Measurements from ENCODE around the gene CLASRP. TPM values are rescaled to one million over a fixed set of nuclear protein-coding genes. Genes with fewer than 3 reads are reported as not detected.

Gene CLASRP
- total RNA-seq, 2 experiments from 2014 or later, result 82.5 to 94.5 TPM

DNA sequence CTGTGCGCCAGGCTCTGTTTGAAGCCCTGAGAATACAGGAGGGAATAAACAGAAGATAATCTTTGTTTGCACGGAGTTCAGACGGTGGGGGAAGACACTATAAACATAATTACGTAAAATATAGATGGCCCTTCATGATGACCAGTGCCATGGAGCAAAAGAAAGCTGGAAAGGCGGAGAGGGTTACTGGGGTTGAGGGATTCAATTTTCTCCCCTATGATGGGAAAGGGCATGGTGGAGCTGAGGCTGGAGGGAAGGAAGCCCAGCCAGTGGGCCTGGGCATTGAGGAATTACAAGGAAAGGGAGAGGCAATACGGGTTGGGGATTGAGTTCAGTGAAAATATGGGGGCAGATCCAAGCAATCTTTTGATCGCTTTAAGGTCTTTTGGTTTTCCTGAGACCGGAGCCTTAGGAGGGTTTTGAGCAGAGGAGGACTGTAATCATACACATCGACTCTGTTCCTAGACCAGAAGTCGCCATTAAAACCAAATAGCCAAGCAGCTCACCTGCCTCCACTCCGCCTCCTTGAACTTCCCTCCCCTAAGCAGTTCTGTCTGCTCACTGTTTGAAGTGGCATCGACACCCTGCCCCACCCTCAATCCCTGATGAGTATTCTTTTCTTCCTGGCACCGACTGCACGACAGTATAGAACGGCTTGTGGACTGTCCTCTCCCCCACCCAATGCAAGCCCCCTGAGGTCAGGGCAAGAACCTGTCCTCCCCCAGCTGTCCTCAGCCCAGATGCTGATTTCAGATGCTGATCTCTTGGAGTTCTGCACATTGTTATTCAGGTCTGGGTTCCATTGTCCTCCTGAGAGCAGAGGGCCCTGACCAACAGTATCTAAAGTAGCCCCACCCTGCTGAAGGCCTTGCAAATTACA is 38.2 kb downstream of the CLASRP start:
- H3K4me3 Mint-ChIP-seq, result peak overlapping the region; percentile 85
- no peaks in the 10 kb centered on the region for H3K27me3 Mint-ChIP-seq (ENCODE audit: low read depth)
- H3K9me3 Mint-ChIP-seq (ENCODE audit: insufficient read depth), result no peaks in the 10 kb centered on the region
- ChIA-PET CTCF (interaction anchor here (0.9 kb wide), 1 partner anchor 15 kb away, joined by 3 read pairs; no protein-coding TSS in a partner anchor), POLR2A (interaction anchor here (0.6 to 1.3 kb wide), 2 partner anchors 10 to 16 kb away, joined by 3 to 5 read pairs; partner anchors contain the start of gene PPP1R37)
- H3K36me3 Mint-ChIP-seq (ENCODE audit: low read depth), result peaks cover 24% of the 10 kb centered on the region
- ATAC-seq (no peak), DNase-seq (no peak)
- H3K4me1 Mint-ChIP-seq (ENCODE audit: low read depth), result peaks cover 53% of the 10 kb centered on the region
- H3K27ac Mint-ChIP-seq, result peak overlapping the region; percentile 78

DNA sequence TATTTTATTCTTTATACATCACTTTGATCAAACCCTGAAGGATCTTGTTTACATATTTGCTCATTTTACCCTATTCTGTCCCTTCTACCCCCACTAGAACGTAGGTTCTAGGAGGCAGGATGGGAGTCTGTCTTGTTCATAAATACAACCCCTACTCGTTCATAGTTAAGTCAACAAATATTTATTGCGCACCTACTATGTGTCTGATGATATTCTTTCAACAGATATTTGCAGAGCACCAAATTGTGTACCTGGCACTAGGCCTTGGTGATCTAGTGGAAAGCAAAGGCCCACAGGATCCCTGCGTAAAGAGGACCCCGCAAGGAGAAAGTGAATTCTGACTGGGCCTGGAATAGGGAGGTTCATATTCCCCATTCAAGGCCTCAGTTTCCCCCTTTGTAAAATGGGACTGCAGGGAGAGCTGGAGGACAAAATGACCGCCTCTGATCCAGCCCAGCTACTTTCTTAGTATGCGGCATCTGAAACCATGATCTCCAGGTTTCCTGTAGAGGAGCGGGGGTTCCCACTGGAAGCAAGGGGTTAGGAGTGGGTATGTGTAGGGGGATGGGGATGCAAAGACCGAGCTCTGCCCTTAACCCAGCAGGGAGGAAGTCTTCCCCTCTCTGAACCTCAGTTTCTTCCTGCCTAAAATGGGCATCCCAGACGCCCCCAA is 39.7 kb downstream of the CLASRP start:
- Mint-ChIP-seq H3K36me3 (ENCODE audit: low read depth) (peaks cover 26% of the 10 kb centered on the region), H3K4me3 (peak overlapping the region; percentile 98), H3K27ac (peak overlapping the region; percentile 86), H3K4me1 (ENCODE audit: low read depth) (peaks cover 55% of the 10 kb centered on the region), H3K9me3 (ENCODE audit: insufficient read depth) (no peaks in the 10 kb centered on the region), H3K27me3 (ENCODE audit: low read depth) (no peaks in the 10 kb centered on the region)
- ChIA-PET CTCF (interaction anchor here (1.0 to 2.7 kb wide), 4 partner anchors 19 to 424 kb away, joined by 3 to 10 read pairs (median 6); partner anchors contain the start of genes BLOC1S3, TOMM40 and TRAPPC6A), POLR2A (interaction anchor here (0.7 to 2.0 kb wide), 4 partner anchors 9 to 39 kb away, joined by 4 to 13 read pairs (median 4); partner anchors contain the start of genes CLASRP and PPP1R37)
- ATAC-seq, result no peak
- DNase-seq, result no peak

DNA sequence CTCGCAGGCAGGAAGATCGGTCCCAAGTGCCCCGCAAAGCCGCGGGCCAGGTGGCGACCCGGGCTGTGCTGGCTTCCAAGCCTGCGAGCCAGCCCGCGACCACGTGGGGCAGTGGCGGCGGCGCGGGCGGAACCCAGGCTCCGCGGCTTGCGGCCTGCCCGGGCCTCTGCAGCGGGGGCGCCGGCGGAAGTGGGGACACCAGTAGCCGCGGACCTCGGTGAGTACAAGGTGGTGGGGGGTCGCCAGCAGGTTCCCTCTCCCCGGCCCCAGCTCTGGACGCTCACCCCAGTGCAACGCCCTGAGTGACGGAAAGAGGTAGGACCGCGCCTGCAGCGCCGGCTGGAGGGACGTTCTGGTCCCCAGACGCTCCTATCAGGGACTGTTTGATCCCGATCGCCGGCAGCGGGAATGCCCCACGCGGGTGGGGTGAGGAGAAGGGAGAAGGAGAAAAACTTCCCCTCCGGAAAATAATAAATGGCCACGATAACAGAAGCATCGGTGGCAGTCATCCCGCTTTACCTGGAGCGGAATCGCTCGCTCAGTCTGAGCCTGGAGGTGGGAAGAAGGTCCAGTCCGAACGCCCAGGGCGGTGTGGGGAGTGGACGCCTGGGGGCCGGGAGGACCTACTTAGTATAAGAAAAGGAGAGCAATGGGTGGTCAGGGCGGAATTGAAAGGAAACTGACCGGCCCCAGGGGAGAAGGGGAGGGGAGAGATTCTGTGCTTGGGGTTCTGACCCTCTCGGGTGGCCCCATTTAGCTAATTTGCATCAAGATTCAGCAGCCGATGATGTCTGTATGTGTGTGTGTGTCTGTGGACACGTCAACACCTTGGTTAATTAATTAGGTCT is 40.4 kb downstream of the CLASRP start, which contains the start of gene GEMIN7:
Gene GEMIN7, plus strand, starts transcription at position 198 of the 848 bp plus-strand sequence. CDS start 10,855 bp downstream, outside the sequence.
- DNase-seq (peak; percentile 82), ATAC-seq (peak; percentile 63)
- peak within 1 kb of the TSS; percentile 86 for H3K27ac Mint-ChIP-seq
- H3K36me3 Mint-ChIP-seq (ENCODE audit: low read depth), result peaks cover 26% of the 10 kb centered on the region
- POLR2A ChIA-PET, result interaction anchor here (0.7 to 2.0 kb wide), 6 partner anchors 8 to 99 kb away, joined by 3 to 13 read pairs (median 4); partner anchors contain the start of genes BLOC1S3, CLASRP and PPP1R37
- H3K27me3 Mint-ChIP-seq (ENCODE audit: low read depth), result no peaks in the 10 kb centered on the region
- peak within 1 kb of the TSS; percentile 98 for H3K4me3 Mint-ChIP-seq
- peaks cover 55% of the 10 kb centered on the region for H3K4me1 Mint-ChIP-seq (ENCODE audit: low read depth)
- H3K9me3 Mint-ChIP-seq (ENCODE audit: insufficient read depth), result no peaks in the 10 kb centered on the region
- CTCF ChIA-PET, result interaction anchor here (0.7 to 2.7 kb wide), 7 partner anchors 13 to 425 kb away, joined by 3 to 10 read pairs (median 4); partner anchors contain the start of genes BLOC1S3, TOMM40 and TRAPPC6A

DNA sequence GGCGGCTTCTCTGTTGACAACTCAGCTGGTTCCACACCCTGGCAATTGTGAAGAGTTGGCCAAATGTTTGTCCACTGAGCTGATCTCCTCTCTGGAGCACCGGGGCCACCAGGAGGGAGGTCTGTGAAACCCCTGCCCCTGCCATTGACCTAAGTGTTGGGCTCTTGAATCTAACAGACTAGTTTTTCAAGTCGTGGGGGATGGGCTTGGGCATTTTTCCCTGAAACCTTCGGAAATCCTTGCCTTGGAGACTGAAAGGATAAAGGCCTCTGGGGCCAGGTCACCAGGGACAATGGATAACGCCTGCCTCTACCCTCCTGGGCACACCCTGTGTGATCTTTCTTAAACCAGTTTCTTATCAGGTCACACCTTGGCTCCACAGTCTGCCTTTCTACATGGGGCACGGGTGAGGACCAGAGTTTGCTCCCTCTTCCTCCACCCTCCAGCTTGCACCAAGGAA is 41.1 kb downstream of the CLASRP start:
- ChIA-PET POLR2A (interaction anchor here (1.0 to 2.0 kb wide), 3 partner anchors 12 to 99 kb away, joined by 3 to 13 read pairs (median 3); partner anchors contain the start of genes BLOC1S3 and PPP1R37), CTCF (interaction anchor here (0.7 to 2.7 kb wide), 6 partner anchors 12 to 189 kb away, joined by 3 to 10 read pairs (median 4); partner anchors contain the start of genes BLOC1S3, TOMM40 and TRAPPC6A)
- peak; percentile 4 for ATAC-seq
- peak overlapping the region; percentile 86 for H3K27ac Mint-ChIP-seq
- no peaks in the 10 kb centered on the region for H3K9me3 Mint-ChIP-seq (ENCODE audit: insufficient read depth)
- H3K4me1 Mint-ChIP-seq (ENCODE audit: low read depth), result peaks cover 49% of the 10 kb centered on the region
- H3K36me3 Mint-ChIP-seq (ENCODE audit: low read depth), result peaks cover 23% of the 10 kb centered on the region
- peak; percentile 44 for DNase-seq
- no peaks in the 10 kb centered on the region for H3K27me3 Mint-ChIP-seq (ENCODE audit: low read depth)
- H3K4me3 Mint-ChIP-seq, result peak overlapping the region; percentile 98

DNA sequence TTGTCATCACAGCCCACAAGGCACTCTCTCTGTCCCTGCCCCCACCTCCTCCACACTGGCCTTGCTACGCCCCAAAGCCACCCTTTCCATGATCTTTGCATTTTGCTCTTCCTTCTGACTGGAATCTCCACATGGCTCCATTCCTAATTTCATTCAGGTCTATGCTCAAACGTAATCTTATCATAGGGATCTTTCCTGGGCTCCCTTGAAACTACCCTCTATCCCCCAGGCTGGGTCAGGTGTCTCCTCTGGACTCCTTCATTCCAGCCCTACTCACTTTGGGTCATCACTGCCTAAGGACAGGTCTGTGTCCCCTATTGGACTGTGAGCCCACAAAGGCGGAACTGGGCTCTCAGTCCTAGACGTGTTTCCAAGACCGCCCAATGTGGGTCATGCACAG is 43.3 kb downstream of the CLASRP start:
- Mint-ChIP-seq H3K27me3 (ENCODE audit: low read depth) (no peaks in the 10 kb centered on the region), H3K27ac (no peak overlapping the region), H3K36me3 (ENCODE audit: low read depth) (peaks cover 29% of the 10 kb centered on the region), H3K4me1 (ENCODE audit: low read depth) (peaks cover 44% of the 10 kb centered on the region), H3K9me3 (ENCODE audit: insufficient read depth) (no peaks in the 10 kb centered on the region), H3K4me3 (no peak overlapping the region)
- no peak for ATAC-seq
- ChIA-PET CTCF (no interaction called here), POLR2A (no interaction called here)
- no peak for DNase-seq

DNA sequence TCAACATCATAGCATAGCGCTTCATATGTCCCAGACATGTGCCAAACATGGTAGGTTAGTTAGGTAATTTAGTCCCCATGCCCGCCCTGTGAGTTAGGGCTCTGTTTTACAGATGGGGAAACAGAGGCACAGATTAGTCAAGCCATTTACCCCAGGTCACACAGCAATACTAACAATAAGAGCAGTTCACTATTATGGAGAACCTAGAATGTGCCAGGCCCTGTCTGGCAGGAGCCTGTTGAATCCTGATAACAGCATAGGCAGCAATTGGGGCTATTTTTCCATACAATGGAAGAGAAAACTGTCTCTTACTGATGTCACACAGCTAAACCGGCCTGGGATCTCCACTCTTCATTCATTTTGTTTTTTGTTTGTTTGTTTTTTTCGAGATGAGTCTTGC is 47.6 kb downstream of the CLASRP start:
- CTCF ChIA-PET, result interaction anchor here (1.7 kb wide), 1 partner anchor 17 kb away, joined by 11 read pairs; no protein-coding TSS in a partner anchor
- Mint-ChIP-seq H3K4me3 (no peak overlapping the region), H3K4me1 (ENCODE audit: low read depth) (peaks cover 46% of the 10 kb centered on the region), H3K27me3 (ENCODE audit: low read depth) (no peaks in the 10 kb centered on the region), H3K27ac (peak overlapping the region; percentile 37), H3K9me3 (ENCODE audit: insufficient read depth) (no peaks in the 10 kb centered on the region), H3K36me3 (ENCODE audit: low read depth) (peaks cover 43% of the 10 kb centered on the region)
- DNase-seq (no peak), ATAC-seq (no peak)
- POLR2A ChIA-PET, result interaction anchor here (0.7 kb wide), 1 partner anchor 9 kb away, joined by 3 read pairs; no protein-coding TSS in a partner anchor

DNA sequence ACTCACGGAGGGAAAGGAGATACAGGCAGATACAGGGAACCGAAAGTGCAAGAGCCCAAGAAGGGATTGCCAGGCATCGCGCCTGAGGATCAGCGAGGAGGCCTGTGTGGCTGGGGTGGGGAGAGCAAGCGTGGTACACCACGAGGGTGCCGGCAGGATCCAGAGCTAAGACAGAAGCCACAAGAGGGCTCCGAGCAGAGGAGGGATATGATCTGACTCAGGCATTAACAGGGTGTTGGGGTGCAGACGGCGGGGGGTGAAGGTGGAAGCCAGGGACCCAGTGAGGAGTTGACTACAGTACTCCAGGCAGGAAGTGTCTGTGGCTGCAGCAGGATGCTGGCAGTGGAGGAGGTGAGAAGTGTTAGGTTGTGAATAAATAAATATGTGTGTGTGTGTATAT is 48.7 kb downstream of the CLASRP start:
- peak overlapping the region; percentile 57 for H3K4me3 Mint-ChIP-seq
- peak; percentile 76 for ATAC-seq

DNA sequence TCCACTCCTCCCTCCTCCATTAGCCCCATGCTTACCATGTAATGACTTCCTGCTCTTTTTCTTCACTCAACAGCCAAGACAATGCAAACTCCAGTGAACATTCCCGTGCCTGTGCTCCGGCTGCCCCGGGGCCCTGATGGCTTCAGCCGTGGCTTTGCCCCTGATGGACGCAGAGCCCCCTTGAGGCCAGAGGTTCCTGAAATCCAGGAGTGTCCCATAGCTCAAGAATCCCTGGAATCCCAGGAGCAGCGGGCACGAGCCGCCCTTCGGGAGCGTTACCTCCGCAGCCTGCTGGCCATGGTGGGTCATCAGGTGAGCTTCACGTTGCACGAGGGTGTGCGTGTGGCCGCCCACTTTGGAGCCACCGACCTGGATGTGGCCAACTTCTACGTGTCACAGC is 51.2 kb downstream of the CLASRP start:
- Mint-ChIP-seq H3K4me1 (ENCODE audit: low read depth) (peaks cover 63% of the 10 kb centered on the region), H3K4me3 (no peak overlapping the region), H3K27me3 (ENCODE audit: low read depth) (no peaks in the 10 kb centered on the region), H3K9me3 (ENCODE audit: insufficient read depth) (no peaks in the 10 kb centered on the region), H3K27ac (no peak overlapping the region), H3K36me3 (ENCODE audit: low read depth) (peaks cover 51% of the 10 kb centered on the region)
- ATAC-seq (no peak), DNase-seq (no peak)
- CTCF ChIA-PET, result interaction anchor here (1.4 kb wide), 1 partner anchor 13 kb away, joined by 4 read pairs; no protein-coding TSS in a partner anchor
- POLR2A ChIA-PET, result interaction anchor here (1.7 kb wide), 1 partner anchor 28 kb away, joined by 4 read pairs; no protein-coding TSS in a partner anchor

More for the DNA sequence above, 48.7 kb downstream of the CLASRP start:
- ChIA-PET POLR2A (interaction anchor here (0.6 to 1.3 kb wide), 4 partner anchors 9 to 86 kb away, joined by 3 to 4 read pairs (median 4); no protein-coding TSS in a partner anchor), CTCF (interaction anchor here (1.2 to 1.7 kb wide), 5 partner anchors 16 to 161 kb away, joined by 3 to 11 read pairs (median 4); no protein-coding TSS in a partner anchor)
- Mint-ChIP-seq H3K27me3 (ENCODE audit: low read depth) (no peaks in the 10 kb centered on the region), H3K36me3 (ENCODE audit: low read depth) (peaks cover 39% of the 10 kb centered on the region), H3K4me1 (ENCODE audit: low read depth) (peaks cover 45% of the 10 kb centered on the region), H3K9me3 (ENCODE audit: insufficient read depth) (no peaks in the 10 kb centered on the region), H3K27ac (peak overlapping the region; percentile 95)
- DNase-seq, result peak; percentile 83

DNA sequence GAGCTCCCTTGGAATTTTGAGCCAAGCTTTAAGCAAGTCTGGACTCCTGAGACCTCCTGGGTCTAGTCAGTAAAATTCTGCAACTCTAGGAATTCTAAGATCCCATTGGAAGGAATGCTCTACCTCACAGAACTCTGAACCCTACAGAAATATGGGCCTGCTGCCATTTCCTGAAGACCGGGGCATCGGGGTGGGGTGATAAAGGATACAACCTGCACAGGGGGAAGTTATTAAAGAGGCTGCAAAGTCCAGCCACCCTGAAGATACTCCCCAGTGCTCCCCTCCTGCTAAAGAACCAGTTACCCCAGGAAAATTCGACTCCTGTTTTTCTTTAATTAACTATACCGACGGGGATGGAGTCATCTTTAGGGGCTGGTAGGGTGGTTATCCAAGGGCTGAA is 51.8 kb downstream of the CLASRP start:
- POLR2A ChIA-PET, result interaction anchor here (1.7 kb wide), 1 partner anchor 28 kb away, joined by 4 read pairs; no protein-coding TSS in a partner anchor
- H3K4me3 Mint-ChIP-seq, result no peak overlapping the region
- ATAC-seq, result no peak

More for the DNA sequence above, 51.8 kb downstream of the CLASRP start:
- no peak overlapping the region for H3K27ac Mint-ChIP-seq
- no peaks in the 10 kb centered on the region for H3K27me3 Mint-ChIP-seq (ENCODE audit: low read depth)
- DNase-seq, result no peak
- H3K4me1 Mint-ChIP-seq (ENCODE audit: low read depth), result peaks cover 63% of the 10 kb centered on the region
- H3K9me3 Mint-ChIP-seq (ENCODE audit: insufficient read depth), result no peaks in the 10 kb centered on the region
- H3K36me3 Mint-ChIP-seq (ENCODE audit: low read depth), result peaks cover 47% of the 10 kb centered on the region
- CTCF ChIA-PET, result no interaction called here
